Activated T-cell treated with anti-CD3 and anti-CD28 coated beads for 48 hours (primary cell): Measurements from ENCODE around the gene CCDC187.

Experiments
- DNase-seq: peaks from one replicate; pipeline ENCODE4 v3.0.0-alpha.2; 2020; ENCODE audit warnings: low read depth

Gene CCDC187

DNA sequence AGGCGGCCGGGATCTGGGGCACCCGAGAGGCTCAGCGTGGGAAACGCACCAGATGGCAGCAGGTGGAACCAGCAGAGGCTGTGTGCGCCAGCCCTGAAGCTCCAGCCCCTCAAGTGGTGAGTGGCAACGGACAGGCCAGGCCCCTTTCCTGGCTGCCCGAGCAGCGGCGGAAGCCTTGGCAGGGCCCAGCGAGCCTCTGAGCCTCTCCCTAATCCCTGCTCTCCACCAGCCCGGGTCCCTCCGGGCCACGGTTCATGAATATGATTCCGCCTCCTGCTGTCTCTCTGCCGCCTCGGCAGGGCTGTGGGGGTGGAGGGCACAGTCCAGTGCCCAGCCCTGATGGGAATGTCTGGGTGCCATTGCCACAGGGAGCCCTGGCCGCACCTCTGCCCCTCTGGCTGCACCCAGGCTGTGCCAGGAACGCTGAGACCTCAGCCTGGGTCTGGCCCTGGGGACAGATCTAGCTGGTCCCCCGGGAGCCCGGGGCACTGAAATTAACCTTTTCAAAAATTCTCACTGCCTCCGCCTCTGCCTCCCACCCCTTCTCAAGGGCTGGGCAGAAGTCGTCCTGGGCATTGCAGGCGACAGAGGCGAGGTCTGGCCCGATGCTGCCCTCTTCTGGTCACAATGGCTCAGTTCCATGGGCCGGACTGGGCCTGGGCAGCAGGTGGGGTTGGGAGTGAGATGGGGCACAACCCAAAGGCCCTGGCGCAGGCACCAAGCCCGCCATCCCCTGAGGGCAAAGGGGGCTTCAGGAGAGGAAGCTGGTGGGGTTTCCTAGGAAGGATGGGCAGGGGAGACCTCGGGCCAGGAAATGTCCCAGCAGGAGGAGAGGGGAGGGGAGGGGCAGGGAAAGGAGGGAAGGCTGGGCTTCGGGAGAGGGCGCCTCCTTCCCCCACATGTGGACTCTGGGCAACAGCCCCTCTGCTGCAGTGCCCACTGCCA, 20.3 kb downstream of the CCDC187 start:
- DNase-seq = peak; percentile 69

DNA sequence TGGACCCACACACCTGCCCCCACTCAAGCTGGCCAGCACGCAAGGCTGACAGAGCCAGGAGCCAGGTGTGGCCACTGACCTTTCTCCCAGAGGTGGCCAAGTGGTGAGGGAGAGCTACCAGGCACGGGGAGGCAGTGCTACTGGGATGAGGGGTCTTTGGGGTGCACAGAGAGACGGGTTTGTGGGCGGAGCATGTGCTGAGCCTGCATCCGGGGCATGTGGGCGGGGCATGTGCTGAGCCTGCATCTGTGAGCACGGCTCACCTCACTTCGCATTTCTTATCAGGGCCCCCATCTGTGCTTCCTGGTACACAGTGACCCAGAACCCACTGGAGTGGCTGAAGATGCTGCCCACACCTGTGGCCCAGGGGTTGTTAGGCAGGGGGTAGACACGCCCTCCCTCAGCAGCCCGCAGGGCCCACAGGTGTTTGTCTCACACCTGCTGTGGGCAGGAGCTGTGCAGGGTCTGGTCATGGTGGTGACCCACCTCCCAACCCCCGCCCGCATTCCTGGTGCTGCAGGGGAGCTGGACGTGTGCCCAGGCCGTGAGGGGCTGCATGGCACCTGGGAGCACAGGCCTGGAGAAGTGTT, 21.5 kb downstream of the CCDC187 start:
- DNase-seq = no peak

DNA sequence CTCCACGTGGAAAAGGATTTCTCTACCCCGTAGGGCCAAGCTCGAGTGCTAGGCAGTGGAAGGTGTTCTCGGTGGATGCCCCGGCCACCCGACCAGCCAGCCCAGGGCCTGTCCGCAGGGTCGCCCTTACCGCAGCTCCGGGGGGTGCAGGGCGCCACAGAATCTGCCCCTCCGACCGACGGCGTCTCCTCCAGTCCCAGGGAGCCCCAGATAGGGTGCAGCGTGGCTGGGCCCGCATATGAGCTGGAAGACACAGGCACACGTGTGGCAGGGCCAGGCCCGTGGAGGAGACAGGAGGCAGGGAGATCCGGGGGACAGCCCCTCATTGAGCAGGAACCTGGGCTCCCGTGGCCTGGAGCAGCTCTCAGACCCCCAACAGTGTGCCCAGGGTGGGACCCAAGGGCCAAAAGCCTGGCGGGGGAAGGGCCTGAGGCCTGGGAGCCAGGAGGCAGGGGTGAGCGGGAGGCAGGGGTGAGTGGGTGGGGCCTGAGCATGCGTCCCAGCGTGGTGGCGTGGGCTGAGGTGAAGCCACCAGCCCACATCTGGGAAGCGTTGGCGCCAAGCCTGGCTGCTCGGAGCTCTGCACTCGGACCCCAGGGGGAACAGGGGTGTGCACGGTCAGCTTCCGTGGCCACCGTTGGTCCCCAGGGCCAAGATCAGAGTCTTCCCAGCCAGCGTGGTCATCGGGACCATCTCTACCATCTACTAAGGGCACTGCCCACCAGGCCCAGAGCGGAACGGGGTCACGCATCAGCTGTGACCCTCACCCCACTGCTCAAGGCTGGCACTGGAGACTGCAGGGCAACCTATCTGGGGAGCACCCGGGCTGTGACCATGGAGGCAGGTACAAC, 22.2 kb downstream of the CCDC187 start:
- DNase-seq = no peak

DNA sequence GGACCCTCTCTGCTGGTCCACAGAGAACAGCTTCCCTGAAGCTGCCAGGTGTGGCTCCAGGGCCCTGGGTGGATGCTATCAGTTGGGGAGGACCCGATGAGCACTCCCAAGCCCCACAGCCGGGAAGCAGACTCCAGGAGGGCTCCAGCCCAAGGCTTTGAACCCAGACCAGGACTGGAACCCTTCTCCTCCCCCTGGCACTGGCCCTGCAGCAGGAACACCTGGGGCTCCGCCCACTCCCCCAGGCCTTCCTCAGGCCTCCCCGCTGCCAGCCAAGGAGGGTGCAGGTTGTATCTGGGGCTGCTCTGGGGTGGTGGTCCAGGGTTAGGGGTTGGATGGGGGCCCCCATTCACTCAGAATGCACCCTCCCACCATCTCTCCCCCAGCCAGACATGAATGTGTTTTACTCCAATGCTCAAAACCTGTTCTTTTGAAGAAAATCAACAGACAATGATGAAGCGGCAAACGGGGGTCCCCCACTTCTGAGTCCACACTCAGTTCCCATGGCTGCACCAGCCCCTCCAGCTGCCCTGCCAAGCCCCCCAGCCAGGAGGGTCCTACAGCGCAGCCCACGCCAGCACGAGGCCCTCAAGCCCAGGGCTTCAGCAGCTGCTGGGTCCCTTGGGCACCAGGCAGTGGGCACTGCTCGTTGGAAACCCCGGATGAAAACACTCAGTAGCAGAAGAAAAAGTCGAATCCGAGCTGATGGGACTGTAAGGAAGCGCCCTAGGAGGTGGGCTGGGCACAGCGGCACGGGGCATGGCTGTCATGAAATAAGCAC, 23.2 kb downstream of the CCDC187 start:
- no peak for DNase-seq

DNA sequence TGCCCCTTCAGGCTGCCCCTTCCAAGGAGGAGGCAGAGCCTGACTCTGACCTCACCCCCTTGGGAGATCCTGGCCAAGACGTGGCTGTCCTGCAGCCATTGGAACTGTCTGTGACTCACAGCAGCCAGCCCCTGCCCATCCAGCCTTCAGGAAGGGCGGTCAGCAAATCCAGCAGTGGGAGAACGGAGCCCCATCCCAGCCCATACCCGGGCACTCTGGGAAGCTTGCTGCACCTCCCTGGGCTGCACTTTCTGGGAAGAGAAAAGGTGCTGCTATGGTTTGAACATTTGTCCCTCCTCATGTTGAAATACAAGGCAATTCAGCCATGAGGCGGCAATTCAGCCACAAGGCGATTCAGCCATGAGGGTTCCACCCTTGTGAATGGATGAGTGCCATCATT, 24.4 kb downstream of the CCDC187 start:
- no peak for DNase-seq

DNA sequence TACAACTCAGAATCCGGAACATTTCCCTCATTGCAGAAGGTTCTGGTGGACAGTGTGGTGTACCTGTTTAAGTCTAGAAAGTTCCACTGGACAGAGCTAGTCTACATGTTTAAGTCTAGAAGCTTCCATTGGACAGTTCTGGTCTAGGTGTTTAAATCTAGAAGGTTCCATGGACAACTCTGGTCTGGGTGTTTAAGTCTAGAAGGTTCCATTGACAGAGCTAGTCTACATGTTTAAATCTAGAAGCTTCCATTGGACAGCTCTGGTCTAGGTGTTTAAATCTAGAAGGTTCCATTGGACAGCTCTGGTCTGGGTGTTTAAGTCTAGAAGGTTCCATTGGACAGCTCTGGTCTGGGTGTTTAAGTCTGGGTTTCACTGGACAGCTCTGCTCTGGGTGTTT, 25.0 kb downstream of the CCDC187 start:
- DNase-seq = no peak

DNA sequence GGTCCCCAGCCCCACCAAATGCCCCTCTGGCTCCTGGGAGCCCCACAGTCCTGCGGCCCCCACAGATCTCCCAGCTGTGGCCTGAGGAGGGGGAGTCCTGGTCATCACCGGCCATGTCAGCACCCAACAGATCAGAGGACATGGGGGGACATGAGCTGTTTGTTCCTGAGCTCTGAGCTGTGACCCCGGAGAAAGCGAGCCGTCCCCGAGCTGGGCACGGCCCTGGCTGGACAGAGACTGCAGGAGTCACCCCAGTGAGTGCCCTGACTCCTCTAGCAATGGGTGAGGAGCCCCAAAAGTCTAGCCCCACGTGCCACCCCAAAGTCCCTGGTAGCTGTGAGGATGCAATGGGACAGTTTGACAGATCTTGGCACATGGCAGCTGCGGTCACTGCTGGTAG, 25.7 kb downstream of the CCDC187 start:
- no peak for DNase-seq

DNA sequence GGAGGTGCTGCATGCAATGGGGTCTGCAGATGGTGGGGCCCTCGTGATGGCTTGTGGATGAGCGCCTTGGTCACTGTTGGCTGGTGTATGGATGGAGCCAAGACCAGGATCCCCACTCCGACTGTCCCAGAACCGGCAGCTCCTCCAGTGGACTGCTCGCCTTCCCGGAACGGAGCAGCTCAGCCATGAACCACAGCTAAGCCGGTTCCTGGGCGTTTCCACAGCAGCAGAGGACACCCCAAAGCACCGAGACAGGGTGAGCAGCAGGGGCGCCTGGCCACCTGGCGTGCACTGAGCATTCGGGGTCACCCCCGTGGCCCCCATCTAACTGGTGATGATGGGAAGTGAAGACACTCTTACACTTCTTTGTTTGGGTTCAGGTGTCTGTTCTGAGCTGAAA, 26.1 kb downstream of the CCDC187 start:
- DNase-seq = no peak

DNA sequence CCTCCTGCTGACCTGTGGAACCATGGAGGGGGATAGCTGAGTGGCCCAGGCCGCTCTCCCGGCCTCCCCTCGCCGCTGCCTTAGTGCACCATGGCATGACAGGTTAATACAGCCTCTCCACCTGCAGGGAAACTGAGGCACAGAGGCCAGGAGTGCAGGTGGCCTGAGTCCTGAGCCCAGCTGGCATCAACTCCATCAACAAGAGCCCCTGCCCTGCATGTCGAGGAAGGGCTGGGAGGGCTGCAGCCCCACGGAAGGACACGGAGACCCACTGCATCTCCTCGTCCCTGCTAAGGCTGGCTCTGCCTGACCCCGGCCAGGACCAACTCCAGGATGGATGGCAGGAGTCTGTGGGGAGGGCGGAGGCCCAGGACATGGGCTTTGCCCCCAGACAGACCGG, 27.2 kb downstream of the CCDC187 start:
- no peak for DNase-seq

DNA sequence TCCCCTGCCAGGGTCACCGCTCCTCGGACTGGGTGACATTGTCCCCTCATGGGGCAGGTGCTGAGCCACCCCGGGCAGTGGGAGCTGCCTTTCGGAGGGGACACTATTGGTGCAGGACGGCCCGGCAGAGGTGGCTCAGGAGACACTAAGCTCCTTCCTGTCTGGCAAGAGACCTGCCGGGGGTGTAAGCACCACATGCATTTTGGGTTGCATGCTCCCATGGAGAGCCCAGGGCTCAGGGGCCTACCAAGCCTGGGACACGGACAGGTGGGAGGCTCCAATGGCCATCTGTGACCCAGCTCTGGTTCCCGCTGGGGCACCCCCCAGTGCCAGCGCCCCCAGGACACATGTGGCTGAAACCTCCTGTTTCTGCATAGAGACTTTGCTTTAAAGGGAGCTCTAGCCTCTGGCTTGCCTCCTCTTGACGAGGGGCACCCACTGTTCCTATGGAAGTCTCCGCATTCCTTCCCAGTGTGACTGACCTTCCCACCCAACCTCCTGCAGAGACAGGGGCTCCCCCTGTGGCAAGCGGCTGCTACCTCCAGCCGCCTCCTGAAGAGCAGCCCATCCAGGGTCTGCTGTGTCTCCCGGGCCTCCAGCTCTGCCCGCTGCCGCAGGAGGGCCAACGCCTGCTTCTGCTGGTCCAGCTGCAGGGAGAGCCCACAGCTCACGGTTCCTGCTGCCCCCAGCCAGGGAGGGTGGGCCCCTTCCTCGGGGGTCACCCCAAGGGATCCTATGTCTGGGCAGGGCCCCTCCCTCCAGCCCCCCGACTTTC, 28.1 kb downstream of the CCDC187 start:
- DNase-seq = no peak

DNA sequence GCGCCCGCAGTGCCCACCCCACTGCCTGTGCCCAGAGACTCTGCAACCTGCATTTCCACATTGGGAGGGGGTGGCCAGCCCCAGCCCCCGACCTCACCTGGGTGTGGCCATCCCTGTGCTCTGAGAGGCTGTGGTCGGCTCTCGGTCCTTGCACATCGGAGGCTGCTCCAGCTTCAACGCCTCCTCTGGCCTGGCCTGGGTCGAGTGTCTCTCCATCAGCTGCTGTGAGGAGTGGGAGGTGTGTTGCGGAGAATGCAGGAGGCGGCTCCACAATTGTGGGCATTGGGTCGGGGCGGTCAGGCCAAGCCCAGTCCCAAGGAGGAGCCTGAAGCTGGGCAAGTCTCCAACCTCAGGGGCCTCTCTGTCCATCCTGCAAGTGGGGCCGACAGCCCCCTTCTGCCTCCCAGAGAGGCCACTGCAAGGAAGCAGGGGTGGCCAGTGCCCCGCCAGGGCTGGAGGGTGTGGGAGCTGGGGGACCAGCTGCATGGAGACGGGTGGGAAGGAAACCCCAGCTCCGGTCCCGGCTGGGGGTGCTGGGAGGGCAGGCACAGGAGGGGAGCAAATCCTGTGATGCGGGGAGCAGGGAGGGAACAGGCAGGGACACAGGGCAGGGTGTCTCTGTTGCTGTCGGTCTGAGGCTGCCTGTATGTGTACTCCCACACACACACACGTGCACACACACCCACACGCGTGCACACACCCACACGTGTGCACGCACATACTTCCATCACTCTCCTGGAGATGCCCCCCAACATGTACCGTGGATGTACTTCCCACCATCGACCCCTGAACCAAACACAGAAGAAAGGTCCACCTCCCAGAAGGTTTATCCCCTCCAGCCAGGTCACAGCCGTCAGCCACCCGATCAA, 28.9 kb downstream of the CCDC187 start:
- DNase-seq = no peak

DNA sequence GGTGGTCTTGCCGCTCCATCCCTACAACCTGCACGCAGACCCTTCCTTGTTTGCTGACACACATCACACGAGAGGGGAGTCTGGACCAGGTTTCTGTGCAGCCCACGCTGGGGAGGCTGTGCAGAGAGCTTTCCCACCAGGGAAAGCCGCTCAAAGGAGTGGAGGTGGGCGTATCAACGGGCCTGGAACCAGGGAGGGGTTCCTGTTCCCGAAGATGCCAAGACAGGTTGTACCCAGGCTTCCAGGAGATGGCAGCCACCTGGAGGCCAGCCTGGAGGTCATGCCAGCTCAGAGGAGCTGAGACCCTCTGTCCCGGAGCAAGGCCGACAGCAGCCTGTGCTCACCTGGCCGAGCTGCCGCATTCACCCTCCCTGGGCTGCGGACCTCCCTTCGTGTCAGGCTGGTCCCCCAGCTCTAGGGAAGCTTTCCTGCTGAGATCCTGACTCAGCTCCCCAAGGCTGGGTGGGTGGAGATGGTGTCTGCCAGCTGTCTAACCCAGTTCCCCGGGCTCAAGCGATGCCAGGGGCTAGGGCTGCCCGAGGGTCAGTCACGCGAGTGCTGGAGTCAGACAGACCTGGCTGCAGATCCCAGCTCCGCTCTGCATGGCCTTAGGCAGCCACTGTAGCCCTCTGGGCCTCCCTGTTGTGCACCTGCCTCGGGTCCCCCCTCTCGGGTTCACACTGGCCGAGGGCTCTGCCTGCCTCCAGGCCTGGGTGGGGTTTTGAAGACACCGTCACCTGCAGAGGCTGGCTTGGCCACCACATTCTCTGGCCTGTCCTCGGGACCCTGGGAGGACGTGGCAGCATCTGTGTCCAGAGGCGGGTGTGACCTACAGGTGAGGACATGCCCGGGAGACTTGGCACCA, 29.7 kb downstream of the CCDC187 start:
- DNase-seq = no peak

DNA sequence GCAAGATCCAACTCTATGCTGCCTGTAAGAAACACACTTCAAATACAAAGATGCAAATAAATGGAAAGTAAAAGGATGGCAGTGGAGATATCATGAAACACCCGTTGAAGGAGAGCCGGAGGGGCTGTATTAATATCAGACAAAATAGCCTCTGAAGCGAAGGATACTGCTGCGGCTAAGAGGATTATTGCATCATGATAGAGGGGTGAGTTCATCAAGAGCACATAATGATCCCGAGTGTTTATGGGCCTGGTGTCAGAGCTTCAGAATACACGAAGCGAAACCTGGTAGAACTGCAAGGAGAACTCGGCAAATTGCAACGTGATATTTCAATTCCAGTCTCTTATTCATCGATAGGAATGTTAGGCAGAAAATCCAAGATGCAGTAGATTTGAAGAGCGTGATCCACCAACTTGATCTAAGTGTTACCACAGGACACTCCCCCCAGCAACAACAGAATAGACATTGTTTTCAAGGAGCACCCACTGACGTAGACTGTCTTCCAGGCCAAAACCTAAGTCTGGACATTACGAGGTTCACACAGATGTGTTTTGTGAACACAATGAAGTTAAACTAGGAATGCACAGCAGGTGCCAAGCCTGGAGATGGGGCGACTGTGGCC, 30.5 kb downstream of the CCDC187 start:
- DNase-seq = no peak

DNA sequence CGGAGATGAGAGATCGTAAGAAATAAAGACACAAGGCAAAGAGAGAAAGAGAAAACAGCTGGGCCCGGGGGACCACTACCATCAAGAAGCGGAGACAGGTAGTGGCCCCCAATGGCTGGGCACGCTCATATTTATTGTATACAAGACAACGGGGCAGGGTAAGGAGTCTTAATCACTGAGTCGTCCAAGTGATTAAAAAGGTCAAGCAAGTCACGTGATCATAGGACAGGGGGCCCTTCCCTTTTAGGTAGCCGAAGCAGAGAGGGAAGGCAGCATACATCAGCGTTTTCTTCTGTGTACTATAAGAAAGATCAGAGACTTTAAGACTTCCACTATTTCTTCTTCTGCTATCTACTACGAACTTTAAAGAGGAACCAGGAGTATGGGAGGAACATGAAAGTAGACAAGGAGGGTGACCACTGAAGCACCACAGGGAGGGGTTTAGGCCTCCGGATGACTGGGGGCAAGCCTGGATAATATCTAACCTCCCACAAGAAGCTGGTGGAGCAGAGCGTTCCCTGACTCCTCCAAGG, 33.7 kb downstream of the CCDC187 start:
- no peak for DNase-seq

DNA sequence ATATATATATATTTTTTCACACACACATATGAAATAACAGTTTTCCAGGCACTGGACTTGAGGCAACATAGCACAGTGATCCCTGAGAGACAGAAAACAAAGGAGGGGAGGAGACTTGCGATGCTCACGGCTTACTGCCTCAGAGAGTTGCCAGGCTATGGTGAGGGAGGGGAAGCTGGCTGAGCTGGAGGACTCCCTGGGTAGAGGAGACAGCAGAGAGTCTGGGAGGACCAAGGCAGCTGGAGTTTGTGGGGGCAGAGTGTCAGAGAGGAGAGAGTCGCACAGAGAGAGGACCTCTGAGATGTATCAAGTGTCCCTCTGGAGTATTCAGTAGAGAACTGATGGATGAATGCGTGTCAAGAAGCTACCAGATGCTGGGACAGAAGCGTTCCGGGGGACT, 35.2 kb downstream of the CCDC187 start:
- DNase-seq = no peak

DNA sequence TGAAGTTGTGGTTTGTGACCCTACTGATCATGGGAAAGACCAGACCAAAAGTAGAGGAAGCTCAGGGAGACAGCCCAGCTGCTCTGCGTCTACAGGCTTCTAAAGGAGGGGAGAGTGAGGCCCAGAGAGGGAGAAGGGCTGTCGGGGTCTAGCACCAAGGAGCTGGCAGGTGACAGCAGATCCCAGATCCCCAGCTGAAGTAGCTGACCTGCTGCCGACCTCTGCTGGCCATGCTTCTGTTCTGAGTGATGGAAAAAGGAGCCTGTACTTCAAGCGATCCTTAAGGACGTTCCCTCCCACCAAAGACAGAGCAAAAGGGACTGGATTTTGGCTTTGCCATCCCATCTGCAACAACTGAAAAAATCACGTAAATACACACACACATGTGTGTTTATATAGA, 35.6 kb downstream of the CCDC187 start:
- DNase-seq = no peak

DNA sequence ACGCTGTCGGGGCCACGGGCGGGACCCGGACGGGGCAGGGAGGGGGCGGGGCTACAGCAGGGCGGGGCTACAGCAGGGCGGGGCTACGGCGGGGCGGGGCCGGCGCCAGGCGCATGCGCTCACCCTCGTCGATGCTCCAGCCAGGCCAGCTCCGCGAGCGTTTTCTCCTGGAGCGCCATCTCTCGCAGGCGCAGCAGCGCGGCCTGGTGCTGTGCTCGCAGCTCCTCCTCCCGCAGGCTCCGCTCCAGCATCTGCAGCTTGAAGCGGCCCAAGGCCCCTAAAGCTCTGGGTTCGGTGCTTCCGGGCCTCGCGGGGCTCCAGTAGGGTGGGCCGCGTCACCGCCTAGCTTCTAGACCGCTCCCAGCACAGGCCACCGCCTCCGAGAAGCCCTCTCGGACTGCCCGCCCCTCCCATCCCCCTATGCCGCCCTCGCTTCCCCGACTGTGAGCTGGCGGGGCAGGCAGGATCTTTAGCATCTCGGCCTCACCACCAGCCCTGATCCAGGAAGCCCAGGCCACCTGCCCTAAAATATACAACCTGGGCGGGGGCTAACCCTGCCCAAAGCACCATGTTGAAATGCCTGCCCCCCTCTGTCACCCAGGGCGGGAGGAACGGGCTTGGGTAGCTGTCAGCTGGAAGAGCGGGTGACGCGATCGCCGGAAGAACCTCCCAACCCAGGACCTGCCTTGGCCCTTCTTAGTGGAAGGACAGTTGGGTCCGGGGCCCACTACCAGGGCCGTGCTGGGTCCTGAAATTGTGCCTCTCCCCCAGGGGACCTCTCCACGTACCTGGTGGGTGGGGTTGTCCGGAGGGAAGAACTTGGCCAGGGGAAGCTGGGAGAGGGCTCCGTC, 36.4 kb downstream of the CCDC187 start:
- peak; percentile 84 for DNase-seq
